OCI-M2 (cell line): Measurements from ENCODE around the gene TMEM183A.

ENCODE experiments used
- DNase-seq: peaks from one replicate; lab custom pipeline; 2025; ENCODE audit not compliant: unreplicated experiment; lab: John Stamatoyannopoulos, UW

Gene TMEM183A

DNA sequence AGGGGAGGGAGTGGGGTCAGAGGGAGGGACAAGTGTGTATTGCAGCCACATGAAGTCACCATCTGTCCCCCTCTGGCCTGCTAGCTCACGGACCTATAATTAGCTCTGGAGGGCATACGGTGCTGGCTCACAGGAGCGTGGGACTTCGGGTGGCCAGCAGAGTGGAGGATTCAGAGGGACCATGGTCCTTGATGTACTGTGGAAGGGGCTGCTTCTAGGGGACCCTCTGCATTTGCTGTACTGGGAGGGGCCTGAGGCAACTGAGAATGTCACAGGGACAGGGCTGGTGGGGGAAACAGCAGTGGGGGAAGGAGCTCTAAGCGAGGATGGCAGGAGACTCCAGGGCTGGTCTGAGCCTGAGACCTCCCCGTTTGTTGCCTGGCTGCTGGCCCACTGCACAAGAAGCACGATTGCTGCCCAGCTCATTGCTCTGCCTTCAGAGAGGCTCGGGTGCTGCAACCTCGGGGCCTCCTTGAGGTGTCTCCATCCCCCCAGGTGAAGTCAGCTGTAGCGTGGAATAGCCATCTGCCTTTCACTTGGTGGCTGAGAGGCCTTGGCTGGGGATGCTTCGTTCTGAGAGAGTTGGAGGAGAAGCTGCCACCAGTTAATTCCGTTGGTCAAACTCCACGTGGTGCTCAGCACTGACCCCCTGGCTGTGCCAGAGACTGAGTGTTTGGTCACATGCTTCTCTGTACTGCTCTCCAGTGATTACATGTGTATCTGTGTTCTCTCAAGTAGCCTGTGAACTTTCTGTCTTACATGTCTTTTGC is 21.8 kb downstream of the TMEM183A start:
- DNase-seq: no peak

DNA sequence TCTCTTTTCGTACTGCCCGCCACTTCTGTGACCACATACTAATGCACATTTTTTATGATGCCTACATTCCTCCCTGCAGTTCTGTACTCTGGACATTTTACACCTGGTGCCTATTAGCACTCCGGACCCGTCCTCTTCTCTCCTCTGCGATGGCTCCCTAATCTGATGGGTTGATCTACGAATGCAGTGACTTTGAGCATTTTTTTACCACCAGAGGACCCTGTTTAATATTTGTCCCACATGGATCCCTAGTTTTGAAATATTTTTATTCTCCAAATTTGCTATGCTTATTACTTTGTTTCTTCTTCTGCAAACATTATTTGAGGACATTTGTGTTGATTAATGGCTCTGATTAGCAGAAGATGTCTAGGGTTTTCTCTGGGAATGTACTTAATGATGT is 24.3 kb downstream of the TMEM183A start:
- no peak for DNase-seq

DNA sequence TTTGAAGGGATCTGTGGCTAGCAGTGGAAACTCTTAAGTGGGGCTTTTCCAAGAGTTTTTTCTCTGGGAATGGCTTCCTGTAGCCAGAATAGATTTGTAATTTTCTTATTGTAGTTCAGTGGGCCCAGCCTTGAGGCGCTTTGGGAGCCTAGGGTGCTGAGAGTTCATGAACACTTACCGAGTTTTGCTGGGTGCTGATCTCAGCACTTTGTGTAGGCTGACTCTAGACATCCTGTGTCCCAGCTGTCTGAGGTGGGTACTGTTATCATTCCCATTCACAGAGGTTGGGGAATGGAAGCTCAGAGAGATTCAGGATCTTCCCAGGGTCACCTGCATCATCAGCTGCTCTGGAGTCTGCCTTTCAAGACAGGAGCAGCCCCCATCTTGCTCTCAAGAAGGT is 26.1 kb downstream of the TMEM183A start:
- DNase-seq: no peak

DNA sequence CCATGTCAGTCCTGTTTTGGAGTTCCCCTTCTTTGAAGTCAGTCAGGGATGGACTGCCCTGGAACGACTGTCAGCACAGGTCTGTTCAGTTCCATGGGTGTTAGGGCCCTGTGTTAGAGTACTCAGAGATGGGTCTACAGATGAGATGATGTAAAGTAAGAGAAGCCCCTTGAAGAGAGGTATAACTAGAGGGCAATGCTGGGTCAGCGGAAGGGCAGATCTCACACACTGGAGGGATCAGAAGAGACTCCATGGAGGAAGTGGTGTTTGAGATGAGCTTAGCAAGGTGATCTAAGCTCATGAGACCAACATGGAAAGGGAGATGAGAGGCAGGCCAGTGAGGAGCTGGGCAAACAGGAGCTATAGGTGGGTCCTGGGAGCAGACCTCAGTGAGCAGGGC is 26.7 kb downstream of the TMEM183A start:
- no peak for DNase-seq

DNA sequence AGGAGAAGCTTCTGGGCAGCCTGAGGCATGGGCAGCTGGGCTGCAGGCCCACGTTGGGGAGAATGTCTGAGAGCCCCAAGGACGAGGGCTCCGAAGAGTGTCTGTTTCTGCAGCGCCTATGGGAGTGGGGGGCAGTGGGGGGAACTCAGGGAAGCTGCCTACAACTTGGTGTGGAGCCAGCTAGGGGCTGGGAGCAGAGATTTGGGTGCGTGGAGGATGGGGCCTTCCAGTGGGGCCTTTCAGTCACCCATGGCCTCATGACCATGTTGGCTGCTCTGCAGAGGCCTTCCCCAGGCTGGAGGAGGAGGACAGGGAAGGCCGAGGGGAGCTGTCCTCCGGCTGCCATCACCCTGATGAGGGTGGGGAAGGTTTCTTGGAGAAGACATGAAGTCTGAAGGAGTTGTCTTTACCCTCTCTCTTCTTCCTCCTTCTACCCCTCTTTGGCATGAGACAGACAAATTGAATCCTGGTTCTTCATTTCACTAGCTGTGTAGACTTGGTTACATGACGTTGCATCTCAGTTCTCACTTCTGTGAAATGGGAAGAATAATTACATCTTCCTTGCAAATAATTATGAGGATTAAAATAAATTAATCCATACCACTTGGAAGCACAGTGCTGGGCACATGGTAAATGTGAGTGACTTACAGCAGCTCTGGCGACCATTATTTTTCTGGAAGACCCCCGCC is 27.4 kb downstream of the TMEM183A start:
- DNase-seq: no peak

DNA sequence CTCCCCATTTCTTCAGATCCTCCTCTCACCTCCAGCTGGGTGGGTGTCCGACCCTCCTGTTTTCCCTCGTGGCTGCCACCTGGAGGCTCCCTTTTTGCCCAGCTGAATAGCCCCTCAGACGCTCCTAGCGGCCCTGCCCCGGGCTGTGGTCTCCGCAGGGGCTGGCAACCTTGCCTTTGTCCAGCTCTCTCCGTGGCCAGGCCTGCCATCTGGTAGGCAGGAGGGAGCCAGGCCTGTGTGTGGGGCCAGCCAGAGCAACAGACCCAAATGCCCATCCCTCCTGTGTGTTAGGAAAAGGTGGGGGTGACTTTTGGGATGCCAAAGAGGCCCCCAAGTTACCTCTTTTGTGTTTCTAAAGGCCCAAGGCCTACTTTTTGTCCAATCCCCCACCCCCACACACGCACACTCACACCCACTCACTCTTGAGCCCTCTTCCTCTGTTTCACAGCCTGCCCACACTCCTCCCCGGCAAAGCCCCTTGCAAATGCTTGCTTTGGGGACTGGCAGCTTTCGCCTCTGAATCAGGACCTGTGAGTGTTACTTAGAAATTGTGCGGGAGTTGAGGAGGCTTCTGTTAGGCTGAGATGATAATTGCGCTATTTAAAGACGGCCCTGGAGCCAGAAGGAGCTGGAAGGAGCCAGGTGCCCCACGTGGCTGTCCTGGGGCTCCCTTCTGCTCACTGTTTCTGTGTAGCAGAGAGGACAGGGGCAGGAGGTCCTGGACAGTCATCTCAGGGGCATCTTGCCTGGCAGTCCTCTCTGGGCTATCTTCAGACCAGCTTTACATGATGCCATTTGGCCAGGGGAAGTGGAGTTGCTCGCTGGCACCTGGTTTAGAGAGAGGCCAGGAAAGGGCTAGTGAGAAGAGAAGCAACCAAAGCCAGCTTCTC is 28.2 kb downstream of the TMEM183A start:
- DNase-seq: no peak

DNA sequence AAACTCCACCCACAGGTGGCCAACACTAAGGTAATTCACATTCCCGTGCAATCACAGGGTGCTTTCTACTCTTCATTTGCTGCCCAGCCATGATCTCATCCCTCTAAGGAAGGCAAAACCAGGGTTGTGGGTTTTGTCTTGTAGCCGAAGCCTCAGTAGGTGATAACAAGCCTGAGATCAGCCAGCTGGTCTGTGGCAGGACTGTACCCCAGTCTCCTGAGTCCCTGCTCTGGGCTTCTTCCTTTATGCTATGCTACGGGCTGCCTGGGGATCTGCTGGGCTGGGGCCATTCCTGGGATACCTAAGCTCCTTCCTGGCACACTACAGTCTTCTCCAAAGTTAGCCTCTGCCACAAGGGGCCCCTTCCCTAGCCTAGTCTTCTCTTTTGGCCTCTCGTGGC is 29.0 kb downstream of the TMEM183A start:
- no peak for DNase-seq

DNA sequence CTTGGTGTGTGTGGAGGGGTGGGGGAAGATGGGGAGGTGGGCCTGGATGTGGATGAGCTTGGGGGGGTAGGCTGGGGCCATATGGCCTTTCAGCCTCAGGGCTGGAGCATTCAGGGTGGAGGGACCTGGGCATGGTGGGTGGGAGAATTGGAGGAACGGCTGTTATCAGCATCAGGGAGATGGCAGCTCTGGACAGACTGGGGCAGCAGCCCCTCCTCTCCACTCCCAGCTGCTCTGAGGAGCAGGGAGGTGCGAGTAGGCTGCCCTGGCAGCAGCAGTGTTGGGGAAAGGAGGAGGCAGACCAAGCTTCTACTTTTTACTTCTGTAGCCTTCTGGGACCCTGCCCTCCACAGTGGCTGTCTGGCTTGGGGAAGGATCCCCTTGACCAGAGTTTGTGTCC is 29.4 kb downstream of the TMEM183A start:
- no peak for DNase-seq

DNA sequence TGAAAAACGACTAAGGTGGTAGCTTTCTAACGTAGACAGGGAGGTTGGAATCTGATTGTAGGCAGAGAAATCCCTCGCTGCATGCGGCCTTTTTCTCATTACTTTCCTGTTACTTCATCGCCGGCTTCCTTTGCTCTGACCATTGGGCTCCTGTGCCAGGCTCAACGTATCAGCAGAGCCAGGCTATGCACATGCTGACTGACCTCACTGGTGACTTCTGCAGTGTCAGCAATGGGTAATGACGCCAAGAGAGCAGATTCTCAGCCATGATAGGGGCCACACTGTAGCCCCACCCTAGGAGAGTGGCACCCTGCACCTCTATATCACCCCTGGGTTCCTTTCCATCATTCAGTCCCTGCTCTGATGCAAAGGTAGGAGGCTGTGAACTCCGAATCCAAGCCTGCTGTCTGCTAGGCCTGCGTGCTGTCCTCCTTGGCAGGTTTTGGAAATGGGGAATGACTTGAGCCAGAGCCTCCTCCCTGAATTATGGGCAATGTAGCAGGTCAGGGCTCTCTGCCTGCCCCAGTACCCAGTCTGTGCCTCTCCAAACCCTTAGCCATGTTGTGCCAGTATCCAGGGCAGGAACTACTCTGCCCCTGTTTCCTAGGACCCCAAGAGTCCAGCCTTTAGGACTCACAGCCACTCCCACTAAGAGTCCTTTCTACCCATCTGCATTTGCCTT is 30.5 kb downstream of the TMEM183A start:
- no peak for DNase-seq

DNA sequence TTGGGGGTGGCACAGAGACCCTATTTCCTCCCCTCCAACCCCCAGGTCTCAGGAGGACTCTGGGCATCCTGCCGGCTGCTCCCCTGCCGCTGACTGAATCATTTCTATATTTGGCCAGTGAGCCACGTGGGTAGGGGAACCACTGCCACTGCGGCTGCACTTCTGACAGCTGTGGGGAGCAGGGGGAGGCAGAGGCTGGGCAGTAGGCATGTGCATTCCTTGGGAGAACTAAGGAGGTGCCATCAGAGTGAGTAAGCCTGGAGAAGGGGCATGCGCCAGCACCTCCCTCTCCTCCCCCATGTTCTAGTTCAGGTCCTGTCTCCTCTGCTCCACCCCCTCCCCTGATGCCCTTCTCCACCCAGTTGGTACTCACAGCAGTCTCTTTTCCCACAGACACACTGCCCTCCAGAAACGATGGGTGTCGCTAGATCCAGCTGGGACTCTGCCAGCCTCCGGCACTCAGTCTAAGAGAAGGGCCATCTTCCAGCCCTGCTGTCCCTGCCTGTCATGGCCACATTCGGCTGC is 31.1 kb downstream of the TMEM183A start:
- DNase-seq: no peak

DNA sequence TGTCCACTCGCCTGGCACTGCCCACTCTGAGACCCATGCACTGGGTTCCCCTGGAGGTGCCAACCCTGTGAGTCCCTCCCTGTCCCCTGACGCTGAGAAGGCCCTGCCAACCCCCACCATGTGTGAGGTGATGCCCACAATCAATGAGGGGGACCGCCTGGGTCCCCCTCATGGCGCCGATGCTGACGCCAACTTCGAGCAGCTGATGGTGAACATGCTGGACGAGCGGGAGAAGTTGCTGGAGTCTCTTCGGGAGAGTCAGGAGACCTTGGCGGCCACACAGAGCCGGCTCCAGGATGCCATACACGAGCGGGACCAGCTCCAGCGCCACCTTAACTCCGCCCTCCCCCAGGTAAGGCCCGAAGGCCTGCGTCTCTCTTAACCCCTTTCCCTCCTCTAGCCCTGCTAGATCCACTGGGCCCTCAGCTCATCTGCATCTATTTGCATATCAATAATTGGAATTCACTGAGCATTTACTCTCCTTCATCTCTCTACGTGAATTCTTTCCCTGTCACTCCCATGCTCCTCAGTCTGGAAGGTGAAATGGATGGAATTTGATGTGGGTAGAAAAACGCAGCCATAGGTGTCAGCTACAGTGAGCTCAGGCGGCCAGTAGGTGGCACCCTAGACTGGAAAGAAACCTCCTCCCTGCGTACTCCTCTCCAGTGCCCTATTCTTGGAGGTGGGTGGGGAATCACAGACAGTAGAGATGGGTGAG is 31.9 kb downstream of the TMEM183A start:
- no peak for DNase-seq

DNA sequence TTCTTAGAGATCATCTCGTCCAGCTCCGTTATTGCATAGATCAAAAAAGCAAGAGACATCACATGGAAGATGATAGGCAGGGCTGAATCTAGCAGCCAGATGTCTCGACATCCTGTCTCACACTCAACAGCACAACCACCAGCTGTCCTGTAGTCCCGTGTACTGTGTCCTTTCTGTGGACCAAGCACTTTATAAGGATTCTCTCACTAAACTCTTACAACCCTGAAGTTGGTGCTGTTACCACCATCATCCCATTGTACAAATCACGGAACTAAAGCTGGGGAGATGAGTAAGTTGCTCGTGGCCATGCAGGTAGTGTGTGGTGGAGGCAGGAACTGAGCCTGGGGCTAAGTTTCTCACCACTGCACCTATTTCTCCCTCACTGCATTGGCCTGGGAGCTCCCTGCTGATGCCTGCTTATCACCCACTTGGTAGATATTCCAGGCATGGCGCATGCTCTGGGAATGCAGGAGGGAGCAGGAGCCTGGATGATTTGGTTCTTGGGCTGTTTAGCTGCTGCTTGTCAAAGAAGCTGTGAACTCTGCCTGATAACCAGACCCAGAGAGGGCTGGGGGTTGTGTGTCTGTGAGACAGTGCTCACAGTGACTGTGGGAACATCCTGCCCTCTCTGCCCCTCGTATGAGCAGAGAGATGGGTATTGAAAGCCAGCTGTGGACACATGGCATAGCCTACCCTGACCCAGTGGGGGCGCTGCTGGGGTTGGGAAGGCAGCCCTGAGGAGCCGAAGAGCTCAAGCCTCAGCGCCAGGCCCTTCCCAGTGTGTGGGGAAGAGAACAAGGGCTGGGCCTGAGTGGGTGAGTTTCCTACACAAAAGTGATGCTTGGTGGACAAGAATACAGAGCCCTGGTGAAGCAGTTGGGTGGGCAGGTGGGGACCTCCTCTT is 32.7 kb downstream of the TMEM183A start:
- no peak for DNase-seq

DNA sequence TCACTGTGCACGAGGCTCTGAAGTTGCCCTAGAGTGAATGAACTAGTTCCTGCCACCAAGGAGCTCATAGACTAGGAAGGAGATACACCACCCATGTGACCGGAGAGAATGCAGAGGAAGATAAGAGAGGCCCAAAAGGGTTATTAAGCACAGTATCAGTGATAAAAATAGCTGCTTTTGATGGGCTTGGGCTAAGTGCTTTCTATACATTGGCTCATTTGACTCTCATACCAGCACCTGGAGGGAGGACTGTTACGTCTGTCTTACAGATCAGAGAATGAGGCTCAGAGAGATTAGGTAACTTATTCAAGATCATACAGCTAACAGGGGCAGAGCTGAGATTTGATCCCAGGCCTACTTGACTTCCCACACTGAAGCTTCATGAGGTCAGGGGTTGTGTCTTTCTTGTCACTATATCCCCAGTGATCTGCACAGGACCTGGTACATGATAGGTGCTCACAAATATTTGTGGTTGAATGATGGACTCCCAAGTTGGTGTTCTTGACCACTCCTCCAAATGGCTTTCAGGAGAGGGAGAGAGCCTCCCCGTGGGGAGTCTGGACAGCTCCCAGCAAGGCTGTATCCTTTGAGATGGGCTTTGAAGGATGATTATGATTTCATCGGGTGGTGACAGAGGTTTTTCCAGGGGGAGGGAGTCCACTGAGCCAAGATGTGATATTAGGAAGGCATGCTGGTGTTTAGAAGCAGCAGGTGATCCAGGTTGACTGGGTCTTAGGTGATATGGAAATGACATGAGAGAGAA is 33.5 kb downstream of the TMEM183A start:
- no peak for DNase-seq

DNA sequence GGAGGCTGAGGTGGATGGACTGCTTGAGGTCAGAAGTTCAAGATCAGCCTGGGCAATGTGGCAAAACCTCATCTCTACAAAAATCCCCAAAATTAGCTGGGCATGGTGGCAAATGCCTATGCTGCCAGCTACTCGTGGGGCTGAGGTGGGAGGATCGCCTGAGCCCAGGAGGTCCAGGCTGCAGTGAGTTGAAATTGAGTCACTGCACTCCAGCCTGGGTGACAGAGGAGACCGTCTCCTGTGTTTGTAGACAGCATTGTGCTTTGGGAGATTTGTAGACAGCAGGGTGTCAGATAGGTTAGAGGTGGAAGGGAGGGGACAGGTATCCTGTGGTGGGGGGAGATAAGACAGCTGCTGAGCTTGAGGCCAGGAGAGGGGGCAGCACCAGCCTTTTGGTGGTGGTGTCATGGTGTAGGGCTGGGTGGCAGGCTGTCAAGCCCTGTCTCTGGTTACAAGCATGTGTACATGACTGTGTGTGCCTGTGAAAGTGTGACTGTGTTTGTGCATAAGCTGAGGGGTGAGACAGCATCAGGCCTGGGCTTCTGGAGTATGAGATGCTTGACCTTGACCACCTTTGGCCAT is 34.3 kb downstream of the TMEM183A start:
- no peak for DNase-seq

DNA sequence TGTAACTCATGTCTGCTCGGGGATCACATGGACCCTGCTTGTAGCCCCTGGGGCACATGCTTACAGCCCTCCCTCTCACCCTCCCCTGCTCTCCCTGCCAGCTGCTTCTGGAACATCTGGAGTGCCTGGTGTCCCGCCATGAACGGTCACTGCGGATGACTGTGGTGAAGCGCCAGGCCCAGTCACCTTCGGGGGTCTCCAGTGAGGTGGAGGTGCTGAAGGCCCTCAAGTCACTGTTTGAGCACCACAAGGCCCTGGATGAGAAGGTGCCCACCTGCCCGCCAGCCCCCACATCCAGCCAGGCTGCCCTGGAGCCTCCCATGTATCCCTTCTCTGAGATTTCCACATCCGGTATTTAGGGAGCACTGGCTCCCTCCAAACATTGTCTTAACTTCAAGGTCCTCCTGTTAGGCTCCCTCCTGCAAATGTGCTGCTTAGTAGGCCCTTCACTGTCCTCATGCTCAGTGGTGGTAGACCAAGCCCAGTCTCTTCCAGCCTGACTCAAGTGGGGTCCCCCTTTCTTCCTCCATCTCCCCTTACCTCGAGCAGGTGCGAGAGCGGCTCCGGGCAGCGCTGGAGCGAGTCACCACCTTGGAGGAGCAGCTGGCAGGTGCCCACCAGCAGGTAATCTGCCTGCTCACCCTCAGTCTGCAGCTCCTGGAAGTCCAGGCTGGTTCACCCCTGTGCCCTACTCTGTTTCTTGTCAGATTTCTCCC is 36.8 kb downstream of the TMEM183A start:
- DNase-seq: no peak

DNA sequence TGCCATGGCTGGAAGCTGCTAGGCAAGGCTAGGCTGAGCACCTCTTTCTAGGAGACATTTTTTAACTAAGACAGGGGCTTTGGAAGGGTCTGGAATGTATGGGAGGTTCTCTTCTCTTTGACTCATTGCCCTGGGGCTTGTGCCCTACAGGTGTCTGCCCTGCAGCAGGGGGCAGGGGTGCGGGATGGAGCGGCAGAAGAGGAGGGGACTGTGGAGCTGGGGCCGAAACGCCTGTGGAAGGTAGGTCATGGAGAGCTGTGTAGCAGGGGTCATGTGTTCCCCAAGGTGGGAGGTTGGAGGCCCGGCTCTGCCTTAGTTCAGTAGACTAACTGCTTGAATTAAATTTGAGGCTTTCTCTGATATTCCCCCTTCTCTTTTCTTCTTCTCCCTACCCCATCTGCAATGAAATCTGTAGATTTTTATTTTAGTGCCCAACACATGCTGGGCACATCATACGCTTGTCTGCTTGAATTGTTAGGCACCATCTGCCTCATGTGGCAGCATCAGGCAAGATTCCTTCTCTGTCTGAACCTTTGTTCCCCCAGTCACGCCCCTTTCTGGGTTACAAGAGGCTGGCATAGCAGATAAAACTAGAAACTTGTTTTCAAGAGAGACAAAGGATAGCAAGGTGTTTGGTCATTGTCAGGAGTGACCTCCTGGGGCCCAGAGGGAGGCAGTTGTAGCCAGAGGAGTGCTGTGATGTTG is 37.5 kb downstream of the TMEM183A start:
- DNase-seq: no peak

DNA sequence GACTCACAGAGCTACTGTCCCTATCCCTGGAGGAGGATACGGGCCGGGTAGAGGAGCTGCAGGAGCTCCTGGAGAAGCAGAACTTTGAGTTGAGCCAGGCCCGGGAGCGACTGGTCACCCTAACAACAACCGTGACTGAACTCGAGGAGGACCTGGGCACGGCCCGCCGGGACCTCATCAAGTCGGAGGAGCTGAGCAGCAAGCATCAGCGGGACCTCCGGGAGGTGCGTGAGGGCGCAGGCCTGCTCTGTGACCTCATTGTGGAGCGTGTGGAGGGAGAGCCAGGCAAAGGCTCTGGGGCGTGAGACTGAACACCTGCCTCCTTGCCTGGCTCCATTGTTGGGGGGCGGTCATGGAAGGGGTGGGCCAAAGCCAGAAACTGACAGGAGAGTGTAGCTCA is 38.2 kb downstream of the TMEM183A start:
- DNase-seq: no peak
